Progenitor cell of endocrine pancreas (in vitro differentiated cells): ENCODE measurements around the gene ERBB4. TPM values are rescaled to one million over a fixed set of nuclear protein-coding genes. Genes with fewer than 3 reads are reported as not detected.

ENCODE experiments used
- DNase-seq: peaks from one replicate; pipeline ENCODE4 v3.0.0; 2021; ENCODE audit warnings: low spot score; ENCODE audit not compliant: unreplicated experiment
- H3K27ac Mint-ChIP-seq: 2 replicates; pipeline ENCODE4 v1.8.0; 2021; ENCODE audit warnings: mild to moderate bottlenecking, moderate library complexity, mixed read lengths
- H3K27me3 Mint-ChIP-seq: 2 replicates; pipeline ENCODE4 v1.8.0; 2021; ENCODE audit warnings: mixed read lengths
- H3K36me3 Mint-ChIP-seq: 2 replicates; pipeline ENCODE4 v1.8.0; 2022; ENCODE audit warnings: mixed read lengths; ENCODE audit not compliant: insufficient read depth
- H3K4me1 Mint-ChIP-seq: 2 replicates; pipeline ENCODE4 v1.8.0; 2021; ENCODE audit warnings: low read depth, mixed read lengths
- H3K4me3 Mint-ChIP-seq: 2 replicates; pipeline ENCODE4 v1.8.0; 2021; ENCODE audit warnings: low read depth, mild to moderate bottlenecking, moderate library complexity, mixed read lengths
- H3K9me3 Mint-ChIP-seq: 2 replicates; pipeline ENCODE4 v1.8.0; 2021; ENCODE audit warnings: low read depth, mixed read lengths
- total RNA-seq: library from RNA; stranded (reverse); gene quantifications from 2 replicates; pipeline ENCODE4 v1.2.1, GENCODE V29; 2021
- TF ChIP-seq, protein P1 (sequence below): fragments of 200-600 bp; sonication (generic); IDR thresholded peaks from one replicate; pipeline ENCODE4 v1.5.0; 2021; ENCODE audit warnings: antibody characterized with exemption, mild to moderate bottlenecking; ENCODE audit not compliant: unreplicated experiment

Gene ERBB4
- total RNA-seq, 1 donor from 2014 or later, result 43.8 TPM

DNA sequence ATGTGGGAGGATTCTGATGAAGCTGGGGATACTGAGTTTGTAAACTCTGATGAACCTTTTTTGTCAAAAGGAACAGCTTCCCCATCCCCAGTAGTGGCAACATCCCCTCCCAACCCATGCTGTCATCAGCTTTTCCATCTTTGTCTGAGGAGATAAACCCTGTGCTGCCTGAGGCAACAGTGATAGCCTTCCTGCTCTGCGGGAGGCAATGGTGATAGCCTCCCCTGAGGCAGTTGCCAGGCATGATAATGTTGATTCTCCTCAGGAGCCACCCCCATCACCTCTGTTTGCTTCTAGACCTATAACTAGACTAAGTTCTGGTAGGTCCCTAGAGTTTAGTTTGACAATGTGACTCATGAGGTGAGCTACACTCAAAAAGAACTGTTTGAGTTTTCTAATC, 97.5 kb downstream of the ERBB4 start:
- no peak overlapping the region for H3K27ac Mint-ChIP-seq
- peaks cover 28% of the 10 kb centered on the region for H3K36me3 Mint-ChIP-seq
- peaks cover 3% of the 10 kb centered on the region for H3K4me1 Mint-ChIP-seq
- TF ChIP-seq, protein P1, sequence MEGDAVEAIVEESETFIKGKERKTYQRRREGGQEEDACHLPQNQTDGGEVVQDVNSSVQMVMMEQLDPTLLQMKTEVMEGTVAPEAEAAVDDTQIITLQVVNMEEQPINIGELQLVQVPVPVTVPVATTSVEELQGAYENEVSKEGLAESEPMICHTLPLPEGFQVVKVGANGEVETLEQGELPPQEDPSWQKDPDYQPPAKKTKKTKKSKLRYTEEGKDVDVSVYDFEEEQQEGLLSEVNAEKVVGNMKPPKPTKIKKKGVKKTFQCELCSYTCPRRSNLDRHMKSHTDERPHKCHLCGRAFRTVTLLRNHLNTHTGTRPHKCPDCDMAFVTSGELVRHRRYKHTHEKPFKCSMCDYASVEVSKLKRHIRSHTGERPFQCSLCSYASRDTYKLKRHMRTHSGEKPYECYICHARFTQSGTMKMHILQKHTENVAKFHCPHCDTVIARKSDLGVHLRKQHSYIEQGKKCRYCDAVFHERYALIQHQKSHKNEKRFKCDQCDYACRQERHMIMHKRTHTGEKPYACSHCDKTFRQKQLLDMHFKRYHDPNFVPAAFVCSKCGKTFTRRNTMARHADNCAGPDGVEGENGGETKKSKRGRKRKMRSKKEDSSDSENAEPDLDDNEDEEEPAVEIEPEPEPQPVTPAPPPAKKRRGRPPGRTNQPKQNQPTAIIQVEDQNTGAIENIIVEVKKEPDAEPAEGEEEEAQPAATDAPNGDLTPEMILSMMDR, result no peak
- no peak overlapping the region for H3K4me3 Mint-ChIP-seq
- peaks cover 29% of the 10 kb centered on the region for H3K9me3 Mint-ChIP-seq
- H3K27me3 Mint-ChIP-seq, result no peaks in the 10 kb centered on the region
- DNase-seq, result no peak

DNA sequence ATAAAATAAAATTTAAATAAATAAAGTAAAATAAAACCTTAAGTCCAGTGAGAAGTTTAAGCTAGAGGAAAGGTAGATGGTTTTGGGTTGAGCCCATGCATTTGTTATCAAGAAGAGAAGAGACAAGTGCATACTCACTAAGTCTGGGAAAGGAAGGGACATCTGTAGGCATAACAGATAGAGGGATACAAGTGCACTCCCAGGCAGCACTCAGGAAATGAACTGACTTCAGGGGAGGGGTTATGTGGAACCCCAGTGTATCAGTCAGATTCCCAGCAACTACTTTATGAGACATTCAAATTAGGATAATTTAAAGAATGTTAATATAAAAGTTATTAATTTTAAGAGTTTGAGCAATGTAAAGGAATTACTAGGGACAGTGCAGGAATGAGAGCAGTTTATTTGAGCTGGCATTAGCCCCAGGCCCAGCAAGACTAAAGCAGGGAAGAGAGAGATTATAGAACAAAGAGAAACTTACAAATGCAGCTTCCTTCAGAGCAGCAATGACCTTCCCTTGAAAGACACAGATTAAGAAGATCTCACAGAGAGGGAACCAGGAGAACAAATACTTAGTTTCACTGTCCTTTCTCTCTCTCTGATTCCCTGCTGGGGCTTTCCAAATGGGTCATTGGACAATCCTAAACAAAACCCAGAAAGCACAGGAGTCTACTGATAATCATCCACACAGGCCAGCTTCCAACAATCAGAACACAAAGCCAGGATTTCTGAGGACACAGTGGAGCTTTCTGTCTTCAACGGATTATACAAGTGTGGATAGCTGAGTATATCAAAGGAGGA, 109.7 kb downstream of the ERBB4 start:
- Mint-ChIP-seq H3K36me3 (peaks cover 4% of the 10 kb centered on the region), H3K4me1 (peaks cover 13% of the 10 kb centered on the region), H3K27me3 (no peaks in the 10 kb centered on the region), H3K4me3 (no peak overlapping the region), H3K27ac (no peak overlapping the region), H3K9me3 (peaks cover 5% of the 10 kb centered on the region)
- TF ChIP-seq, protein P1, result no peak
- no peak for DNase-seq

DNA sequence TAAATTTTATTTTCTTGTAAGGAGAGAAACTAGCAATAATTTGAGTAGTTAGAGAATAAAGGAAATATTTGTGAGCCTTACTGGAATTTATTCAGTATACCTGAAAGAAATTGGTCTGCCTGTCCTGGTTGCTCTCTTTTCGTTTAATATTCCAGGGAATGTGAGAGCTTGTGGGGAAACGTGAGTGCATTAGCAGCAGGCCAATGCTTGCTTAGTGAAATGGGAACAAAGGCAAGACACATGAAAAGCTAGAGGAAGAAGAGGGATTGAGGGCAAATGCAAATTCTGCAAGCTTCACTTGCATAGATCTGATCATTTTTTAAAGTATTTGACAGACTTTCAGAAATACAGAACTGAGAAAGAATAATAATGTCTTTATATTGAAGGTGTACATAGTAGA, 111.0 kb downstream of the ERBB4 start:
- H3K36me3 Mint-ChIP-seq, result peaks cover 4% of the 10 kb centered on the region
- DNase-seq, result no peak
- H3K27ac Mint-ChIP-seq, result peak overlapping the region; percentile 69
- H3K4me3 Mint-ChIP-seq, result no peak overlapping the region
- H3K9me3 Mint-ChIP-seq, result peaks cover 5% of the 10 kb centered on the region
- no peaks in the 10 kb centered on the region for H3K27me3 Mint-ChIP-seq
- TF ChIP-seq, protein P1, result no peak
- peaks cover 13% of the 10 kb centered on the region for H3K4me1 Mint-ChIP-seq

DNA sequence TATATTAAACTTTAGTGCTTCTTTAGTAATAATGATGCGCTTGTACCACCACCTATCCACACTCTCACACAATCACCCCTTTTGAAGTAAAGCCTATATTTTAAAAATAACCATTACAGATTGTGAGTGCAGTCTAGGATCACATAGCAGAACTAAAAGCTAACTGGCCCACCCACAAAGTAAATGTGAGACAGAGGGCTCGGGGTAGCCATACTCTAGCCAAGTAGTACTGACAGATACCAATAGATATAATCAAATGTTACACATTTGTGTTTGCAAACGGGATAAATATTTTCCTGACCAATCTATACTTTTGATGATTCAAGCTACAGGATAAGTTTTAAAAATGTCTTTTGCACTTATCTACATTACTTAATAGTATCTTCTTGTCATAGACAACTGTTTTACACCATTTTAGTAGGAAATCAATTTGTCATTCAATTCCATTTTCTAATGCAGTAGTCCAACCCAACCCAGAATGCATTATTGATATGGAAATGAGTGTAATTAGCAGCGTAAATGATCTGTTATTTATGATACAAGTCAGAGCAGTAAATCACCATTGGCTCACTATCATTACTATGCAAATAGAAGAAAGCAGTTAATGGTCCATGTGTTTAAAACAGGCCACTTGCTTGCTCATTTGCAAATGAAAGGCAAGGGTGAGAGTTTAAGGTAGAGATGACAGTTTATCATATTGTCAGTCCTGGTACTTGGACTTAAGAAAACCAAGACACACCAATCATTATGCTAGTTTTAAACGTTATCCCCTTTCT, 111.8 kb downstream of the ERBB4 start:
- H3K27ac Mint-ChIP-seq, result no peak overlapping the region
- no peak overlapping the region for H3K4me3 Mint-ChIP-seq

DNA sequence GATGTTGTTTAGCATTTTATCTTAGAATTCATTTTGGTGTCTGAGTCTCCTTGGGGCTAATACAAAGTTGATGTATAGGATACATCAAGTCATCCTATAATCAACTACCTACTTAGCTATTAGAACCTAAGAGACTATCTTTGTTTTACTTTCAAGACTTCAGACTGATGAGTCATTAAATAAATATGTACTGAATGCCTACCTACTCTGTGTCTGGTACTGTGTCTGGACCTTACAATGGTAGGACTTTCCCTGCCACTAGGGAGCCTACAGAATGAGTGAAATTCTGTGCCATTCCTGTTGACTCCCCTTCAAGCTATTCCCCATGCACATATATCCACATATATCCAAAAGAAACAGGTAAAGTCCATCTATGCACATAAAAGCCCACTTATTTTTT, 114.5 kb downstream of the ERBB4 start:
- no peak for DNase-seq
- peaks cover 9% of the 10 kb centered on the region for H3K4me1 Mint-ChIP-seq
- H3K27me3 Mint-ChIP-seq, result no peaks in the 10 kb centered on the region
- peaks cover 2% of the 10 kb centered on the region for H3K36me3 Mint-ChIP-seq
- peaks cover 5% of the 10 kb centered on the region for H3K9me3 Mint-ChIP-seq
- H3K27ac Mint-ChIP-seq, result no peak overlapping the region
- no peak overlapping the region for H3K4me3 Mint-ChIP-seq
- TF ChIP-seq, protein P1, result no peak

More for the DNA sequence above, 111.8 kb downstream of the ERBB4 start:
- TF ChIP-seq, protein P1, result no peak
- no peaks in the 10 kb centered on the region for H3K27me3 Mint-ChIP-seq
- H3K9me3 Mint-ChIP-seq, result peaks cover 5% of the 10 kb centered on the region
- DNase-seq, result no peak
- H3K36me3 Mint-ChIP-seq, result peaks cover 4% of the 10 kb centered on the region
- peaks cover 13% of the 10 kb centered on the region for H3K4me1 Mint-ChIP-seq
